HG02970 (cell line): ENCODE measurements around the gene IFITM2.
"Not testable (repeated sequence)": the region's sequence is repeated elsewhere in the genome, so short reads cannot be mapped to it uniquely, and the experiment has no call there.

Experiments
- ATAC-seq: cut with Tn5 transposase; IDR thresholded peaks from one replicate; pipeline ENCODE4 v1.9.1; 2021; ENCODE audit warnings: mild to moderate bottlenecking, moderate library complexity, moderate number of reproducible peaks; ENCODE audit not compliant: unreplicated experiment, low FRiP score

IFITM2 gene

DNA sequence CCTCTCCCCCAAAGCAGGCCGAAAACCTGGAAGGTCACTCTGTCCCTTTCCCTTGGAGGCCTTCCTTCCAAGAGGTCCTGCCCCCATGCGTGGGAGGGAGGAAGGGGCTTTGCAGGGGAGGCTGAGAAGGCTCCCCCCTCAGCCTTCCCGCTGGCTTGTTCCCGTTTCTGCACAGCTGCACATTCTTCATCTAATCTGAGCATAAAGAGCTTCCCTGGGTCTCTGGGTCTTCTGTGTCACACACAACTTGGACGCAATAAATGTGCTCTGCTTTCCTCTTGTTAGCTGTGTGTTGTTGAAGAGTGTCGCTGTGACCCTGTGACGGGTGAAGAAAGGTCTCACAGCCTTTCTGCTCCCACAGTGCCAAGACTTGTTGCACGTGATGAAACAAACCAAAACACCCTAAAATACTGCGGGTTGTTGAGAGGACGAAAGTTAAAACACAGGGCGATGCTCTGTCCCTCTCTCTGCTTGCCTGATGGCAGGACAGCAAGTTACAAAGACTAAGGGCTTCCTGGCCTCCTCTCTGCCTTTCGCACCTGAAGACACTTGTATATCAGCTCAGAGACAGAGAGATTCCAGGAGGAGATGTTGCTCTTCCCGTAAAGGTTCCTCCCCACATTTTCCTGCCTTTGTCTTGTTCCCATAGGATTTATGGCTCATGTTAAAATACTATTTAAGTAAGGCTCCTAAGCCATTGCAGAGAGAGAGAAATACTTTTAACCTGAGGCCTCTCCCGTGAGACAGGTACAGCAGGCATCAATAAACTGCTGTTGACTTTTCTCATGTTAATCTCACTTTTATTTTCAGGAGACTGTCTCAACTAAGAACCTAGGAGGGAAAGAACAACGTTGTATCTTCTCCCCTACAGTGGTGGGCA lies 28.4 kb downstream of the IFITM2 start:
- no peak for ATAC-seq

DNA sequence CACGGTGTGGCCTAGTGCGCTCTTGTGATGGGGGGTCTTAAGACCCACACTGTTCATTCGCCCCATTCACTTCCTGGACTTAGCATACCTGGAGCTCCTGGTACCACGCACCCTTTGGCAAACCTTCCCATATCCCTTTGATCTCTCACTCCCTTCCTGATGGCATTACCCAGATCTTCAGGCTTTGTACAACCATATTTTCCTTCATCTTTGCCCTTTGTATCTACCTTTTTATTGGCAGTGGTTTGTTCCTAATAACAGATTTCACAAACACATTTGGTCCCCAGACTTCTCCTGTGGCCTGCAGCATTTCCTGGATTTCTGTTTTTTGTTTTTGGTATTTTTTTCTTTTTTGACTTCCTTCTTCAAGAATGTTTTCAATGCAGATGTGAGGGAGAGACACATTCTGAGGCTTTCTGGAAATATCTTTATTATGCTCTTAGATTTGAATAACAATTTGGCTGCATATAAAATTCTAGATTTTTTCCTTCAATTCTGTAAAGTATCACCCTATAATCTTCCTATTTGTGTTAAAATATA lies 29.1 kb downstream of the IFITM2 start:
- no peak for ATAC-seq

DNA sequence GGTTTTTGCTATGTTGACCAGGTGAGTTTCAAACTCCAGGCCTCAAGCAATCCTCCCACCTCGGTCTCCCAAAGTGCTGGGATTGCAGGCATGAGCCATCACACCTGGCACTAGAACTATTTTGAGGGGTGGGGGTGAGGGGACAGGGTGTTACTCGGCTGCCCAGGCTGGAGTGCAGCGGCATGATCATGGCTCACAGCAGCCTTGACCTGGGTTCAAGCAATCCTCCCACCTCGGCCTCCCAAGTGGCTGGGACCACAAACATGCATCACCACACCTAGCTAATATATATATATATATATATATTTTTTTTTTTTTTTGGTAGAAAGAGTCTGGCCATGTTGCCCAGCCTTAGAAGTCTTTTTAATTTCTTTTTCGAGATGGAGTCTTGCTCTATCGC lies 30.1 kb downstream of the IFITM2 start:
- ATAC-seq: no peak

DNA sequence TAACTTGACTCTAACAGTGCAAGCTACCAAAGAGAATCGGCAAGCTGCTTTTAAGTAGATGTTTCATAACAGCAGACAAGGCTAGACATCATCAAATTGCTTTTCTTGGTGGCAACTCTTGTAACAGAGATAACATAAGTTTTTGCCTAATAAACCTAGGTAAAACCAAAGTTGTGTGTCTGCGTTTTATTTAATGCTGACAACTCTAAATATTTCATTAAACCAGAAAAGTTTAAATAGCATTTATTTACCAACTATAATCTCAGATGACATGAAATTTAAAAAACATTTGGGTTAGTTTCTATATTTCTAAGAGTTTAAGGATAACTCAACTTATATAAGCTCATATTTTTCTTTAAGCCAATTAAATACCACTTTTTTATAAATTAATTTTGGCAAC lies 32.3 kb downstream of the IFITM2 start:
- ATAC-seq: no peak

DNA sequence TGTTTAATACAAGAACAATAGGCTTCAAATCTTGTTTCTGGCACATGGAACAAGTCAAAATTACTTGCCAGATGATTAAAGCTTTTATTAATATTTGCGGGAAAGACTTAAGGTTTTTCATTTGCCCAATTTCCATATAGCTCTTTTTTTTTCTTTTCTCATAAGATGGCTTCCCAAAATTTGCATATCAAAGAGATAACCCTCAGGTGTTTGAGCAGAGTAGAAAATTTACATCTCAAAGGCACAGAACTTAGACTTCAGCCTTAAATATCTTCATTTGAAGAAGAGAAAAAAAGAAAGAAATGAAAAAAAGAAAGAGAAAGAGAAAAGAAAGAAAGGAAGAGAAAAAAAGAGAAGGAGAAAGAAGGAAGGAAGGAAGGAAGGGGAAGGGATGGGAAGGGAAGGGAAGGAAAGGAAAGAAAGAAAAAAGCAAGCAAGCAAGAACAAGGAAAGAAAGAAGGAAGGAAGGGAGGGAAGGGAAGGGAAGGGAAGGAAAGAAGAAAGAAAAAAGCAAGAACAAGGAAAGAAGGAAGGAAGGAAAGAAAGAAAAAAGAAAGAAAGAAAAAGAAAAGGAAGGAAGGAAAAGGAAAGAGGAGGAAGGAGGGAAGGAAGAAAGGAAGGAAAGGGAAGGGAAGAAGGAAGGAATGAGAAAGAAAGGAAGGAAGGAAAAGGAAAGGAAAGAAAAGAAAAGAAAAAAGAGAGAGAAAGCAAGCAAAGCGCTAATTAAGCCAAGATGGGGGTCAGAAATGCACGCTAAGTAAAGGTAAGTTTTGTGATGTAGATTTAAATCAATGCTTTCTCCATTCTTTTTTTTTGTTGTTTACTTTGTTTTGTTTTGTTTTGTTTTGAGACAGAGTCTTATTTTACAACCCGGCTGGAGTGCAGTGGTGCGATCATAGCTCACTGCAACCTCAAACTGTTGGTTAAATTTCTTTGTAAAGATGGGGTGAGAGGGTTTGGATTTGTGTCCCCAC lies 33.2 kb downstream of the IFITM2 start:
- ATAC-seq: no peak

DNA sequence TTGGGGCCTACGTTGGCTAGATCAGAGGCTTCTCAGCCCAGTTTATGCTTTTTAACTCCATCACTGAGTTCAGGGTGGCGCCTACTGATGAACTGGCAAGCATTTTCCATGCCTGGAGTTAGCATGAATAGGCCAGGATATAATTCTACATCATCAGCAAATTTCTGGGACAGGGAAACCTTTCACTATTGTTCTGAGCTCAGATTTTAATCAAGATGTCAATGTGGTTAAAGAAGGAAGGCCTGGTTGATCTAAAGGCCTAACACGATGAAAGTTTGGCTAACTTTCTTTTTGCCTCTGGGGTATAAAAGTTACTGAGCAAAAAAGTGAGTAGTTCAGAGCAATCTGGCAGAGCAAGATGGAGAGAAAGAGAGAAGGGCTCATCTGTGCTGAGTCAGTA lies 34.7 kb downstream of the IFITM2 start:
- ATAC-seq: no peak

DNA sequence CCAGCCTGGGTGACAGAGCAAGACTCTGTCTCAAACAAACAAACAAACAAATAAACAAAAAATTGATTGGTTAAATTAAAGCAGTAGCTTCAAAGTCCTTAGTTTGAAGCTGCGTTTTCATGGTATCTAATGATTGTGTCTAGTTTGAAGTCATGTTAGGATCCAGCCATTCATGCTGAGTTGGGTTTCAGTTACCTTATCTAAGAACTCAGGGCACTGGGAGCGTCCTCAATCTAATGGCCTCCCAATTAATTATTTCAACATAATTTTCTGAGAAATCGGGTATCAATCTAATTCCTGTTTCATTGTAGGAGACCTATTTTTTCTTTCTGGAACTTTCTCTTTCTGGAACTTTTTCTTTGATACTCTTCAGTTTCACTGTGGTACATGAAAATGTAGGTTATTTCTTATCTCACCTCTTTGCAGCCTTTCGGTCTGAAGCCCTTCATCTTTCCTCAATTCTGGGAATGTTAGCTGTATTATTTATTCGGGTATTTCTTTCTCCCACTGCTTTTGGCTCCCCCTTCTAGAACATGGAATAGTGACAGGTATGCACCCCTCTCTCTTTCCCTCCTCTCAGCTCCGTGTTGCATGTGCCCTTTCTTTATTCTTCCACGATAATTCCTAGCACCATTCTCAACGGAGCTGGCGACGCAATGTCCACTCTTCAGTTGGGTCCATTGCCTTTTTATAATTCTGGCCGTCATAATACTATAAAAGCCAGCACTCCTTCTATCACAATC lies 37.4 kb downstream of the IFITM2 start:
- ATAC-seq: no peak

DNA sequence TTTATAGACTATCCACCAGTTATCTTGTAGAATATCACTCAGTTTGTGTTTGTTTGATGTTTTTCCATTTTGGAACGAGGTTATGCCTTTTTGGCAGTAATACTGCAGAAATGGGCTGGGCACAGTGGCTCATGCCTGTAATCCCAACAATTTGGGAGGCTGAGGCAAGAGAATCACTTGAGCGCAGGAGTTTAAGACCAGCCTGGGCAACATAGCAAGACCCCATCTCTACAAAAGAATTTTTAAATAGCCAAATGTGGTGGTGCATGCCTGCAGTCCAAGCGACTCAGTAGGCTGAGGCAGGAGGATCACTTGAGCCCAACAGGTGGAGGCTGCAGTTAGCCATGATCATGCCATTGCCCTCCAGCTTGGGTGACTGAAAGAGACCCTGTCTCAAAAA lies 38.9 kb downstream of the IFITM2 start:
- no peak for ATAC-seq

DNA sequence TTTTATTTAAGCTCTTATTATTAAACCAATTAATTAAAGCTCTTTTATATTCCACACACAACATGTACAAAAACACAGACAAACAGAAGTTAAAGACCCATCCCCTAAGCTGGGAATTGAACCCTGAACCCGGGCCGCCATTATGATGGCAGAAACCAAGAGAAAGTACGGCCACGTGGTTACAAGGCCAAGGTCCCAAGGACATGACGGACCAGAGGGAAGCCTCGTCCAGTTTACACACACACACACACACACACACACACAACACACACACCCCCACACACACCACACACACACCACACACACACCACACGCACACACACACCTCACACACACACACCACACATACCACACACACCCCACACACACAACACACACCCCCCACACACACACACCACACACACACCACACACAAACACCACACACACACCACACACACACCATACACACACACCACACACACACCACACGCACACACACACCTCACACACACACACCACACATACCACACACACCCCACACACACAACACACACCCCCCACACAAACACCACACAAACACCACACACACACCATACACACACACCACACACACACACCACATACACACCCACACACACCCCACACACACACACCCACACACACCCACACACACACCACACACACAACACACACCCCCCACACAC lies 41.8 kb downstream of the IFITM2 start:
- ATAC-seq: not testable (repeated sequence)

DNA sequence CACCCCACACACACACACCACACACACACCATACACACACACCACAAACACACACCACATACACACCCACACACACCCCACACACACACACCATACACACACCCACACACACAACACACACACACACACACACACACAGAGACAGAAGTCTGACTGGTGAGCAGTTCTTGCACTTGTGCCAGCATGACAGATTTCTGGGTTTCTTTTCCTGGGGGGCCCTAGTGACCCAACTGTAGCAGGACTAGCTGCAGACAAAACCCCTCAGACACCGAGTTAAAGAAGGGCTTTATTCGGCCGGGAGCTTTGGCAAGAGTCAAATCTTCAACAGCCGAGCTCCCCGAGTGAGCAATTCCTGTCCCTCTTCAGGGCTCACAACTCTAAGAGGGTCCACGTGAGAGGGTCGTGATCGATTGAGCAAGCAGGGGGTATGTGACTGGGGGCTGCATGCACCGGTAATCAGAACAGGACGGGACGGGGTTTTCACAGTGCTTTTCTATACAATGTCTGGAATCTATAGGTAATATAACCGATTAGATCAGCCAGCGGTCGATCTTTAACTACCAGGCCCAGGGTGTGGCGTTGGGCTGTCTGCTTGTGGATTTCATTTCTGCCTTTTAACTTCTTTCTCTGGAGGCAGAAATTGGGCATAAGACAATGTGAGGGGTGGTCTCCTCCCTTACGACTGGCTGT lies 42.6 kb downstream of the IFITM2 start:
- not testable (repeated sequence) for ATAC-seq

DNA sequence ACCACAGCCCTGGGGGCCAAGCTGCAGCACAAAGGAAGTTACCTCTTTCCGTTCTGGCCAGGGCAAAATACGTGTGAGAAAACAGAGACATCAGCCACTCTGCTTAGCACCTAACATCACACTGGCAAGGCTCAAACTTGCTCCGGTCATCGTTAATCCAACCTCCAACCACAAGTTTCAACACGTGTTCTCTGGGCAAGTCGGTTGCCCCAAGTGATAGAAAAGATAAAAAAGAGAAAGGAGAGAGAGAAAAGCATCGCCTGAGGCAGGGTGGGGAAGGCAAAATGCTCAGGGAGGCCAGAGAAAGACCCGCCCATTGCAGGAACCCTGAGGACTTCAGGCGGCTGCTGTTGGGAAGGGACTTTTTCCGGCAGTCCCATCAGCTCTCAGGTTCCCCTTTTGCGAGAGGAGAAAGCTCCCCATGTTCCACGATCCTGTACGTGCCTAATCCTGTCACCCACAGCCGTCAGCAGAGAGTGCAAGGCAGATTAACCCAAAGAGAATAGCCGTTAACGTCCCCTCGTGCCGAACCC lies 43.2 kb downstream of the IFITM2 start:
- no peak for ATAC-seq

DNA sequence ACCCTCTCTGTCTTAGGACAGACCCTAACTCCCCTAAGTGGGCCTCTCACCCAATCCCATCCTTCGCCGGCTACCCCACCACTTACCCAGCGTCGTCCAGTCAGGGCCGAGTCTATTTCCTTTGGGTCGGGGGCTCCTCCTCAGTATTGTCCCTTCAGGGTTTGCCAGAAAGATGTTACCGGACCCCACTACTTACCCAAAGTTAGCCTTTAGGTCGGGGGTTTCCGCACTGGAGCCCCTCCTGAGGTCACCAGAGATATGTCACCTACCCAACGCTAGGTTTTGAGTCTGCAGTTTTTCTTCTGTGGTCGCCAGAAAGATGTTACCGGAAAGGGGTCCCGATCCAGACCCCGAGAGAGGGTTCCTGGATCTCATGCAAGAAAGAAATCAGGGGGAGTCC lies 43.8 kb downstream of the IFITM2 start:
- no peak for ATAC-seq

DNA sequence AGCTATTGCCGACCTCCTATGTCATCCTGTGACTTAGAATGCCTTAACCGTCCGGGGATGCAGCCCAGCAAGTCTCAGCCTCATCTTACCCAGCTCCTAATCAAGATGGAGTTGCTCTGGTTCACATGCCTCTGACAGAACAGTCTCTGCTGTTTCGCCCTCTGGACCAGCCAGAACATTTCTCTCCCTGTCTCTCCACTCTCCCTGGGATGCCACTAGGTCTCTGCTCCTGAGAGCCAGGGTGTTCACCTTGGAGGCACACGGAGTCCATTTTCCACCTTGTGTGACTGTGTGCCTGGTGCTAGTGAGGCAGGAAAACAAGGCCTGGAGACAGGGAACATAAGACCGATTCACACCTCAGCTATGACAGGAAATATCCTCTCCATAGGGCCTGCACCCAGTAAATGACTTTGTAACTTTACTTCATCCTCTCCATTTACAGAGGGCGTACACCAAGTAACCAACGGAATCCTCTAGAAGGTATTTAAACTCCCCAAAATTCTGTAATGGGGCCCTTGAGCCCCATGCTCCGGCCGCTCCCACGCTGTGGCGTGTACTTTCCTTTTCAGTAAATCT lies 44.9 kb downstream of the IFITM2 start:
- ATAC-seq: no peak

DNA sequence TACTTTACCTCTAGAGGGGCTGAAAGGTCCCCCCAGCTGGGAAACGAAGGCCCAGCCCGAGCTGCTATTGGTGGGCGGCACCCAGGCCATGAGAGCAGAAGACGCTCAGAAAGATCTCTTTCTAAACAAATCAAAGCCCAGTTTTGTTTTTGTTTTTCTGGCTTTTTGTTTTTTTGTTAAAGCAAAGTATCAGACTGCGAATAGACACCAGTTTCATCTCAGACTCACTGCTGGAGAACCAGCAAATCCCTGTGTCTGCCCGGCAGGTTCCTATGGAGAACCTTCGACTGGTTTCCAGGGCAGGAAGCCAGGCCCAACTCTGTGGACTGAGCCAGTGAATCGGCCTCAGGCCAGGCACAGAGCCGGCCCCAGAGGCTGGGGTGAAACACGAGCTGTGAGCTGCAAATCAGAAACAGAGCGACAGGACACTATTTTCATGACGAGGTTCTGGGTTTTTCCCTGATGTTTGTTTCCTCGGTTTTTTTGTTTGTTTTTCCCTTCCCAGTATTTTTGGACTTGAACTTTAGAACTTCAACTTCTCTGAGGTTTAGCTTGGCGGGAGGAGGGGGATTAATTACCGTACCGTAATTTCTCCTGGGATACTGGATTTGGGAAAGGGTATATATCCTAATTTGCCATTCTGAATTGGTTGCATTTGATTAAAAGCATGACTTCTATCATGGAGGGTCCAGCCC lies 45.7 kb downstream of the IFITM2 start:
- ATAC-seq: no peak

DNA sequence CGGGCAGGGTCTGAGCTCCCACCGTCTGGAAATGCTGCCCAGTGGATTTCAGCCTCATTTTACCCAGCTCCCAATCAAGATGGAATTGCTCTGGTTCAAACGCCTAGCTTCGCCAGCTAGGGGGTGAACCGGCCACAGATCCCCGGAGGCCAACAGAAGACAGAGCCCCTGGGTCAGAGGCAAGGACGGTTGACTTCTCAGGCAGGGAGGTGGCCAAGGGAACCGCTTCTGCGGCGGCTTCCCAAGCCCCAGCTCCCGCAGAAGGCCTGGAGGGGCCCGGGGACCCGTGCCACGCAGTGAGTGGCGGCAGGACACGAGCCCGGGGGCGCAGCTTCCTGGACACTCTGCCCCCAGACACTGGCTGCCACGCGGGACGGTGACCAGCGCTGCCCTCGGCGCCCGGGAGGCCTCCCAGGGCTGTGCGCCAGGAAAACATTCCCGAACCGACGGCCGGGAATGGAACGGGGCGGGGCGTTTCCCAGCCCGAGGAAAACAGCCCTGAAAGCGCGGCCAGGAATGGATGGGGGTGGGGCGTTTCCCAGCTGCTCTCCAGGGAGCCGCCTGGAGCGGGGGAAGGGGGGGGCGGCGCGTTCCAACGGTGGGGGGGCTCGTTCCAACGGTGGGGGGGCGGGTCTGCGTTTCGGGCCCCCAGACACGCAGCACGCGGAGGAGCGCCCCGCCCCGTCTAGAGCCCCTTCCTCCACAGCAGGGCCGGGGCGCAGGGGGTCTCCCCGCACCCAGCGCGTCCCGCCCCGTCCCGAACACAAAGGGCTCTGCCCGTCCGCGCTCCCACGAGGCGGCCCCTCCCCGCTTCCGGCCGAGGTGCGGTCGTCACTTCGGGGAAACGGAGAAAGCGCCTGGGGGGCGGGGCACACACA lies 48.2 kb downstream of the IFITM2 start:
- ATAC-seq: peak; percentile 50

DNA sequence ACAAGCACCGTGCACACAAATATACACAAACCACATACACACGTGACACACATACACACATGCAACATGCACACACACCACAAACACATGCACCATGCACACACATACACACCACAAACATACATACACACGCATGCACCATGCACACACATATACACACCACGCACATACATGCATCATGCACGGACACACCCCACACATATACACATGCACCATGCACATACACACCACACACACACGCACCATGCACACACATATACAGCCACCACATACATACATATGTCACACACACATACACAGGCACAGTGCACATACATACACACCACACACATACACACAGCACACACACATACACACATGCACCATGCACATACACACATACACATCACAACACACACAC lies 49.0 kb downstream of the IFITM2 start:
- ATAC-seq: no peak

DNA sequence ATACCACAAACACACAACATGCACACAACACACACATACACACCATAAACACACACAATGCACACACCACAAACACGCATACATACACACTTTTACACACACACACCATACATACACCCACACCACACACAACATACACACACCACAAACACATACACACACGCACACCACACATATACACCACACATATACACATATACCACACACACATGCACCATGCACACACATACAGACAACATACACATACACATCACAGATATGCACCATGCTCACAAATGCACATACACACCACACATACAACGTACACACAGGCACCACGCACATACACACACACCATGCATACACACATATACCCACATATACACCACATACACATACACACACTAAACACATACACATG lies 50.0 kb downstream of the IFITM2 start:
- no peak for ATAC-seq
